Measurements from ENCODE around the gene TVP23C. TPM values are rescaled to one million over a fixed set of nuclear protein-coding genes. Genes with fewer than 3 reads are reported as not detected.

TVP23C gene
- total and polyA plus RNA-seq, 9 of the 15 experiments (the other 6 are each of a cell fraction or from before 2014, with no cell fraction given): 5.7 to 16.8 (median 8.2) TPM

- 58% methylated on average over 5 of the region's 7 CpGs for WGBS (ENCODE audit: insufficient coverage, low coverage, missing lambda C conversion rate)
- FAIRE-seq (no peak), DNase-seq (ENCODE audit: extremely low read depth in 1 of 4, low spot score in 3 of 4) (no peak), ATAC-seq (no peak)
- Histone ChIP-seq H4K20me1 (replicated peaks; ENCODE audit: control insufficient read depth, insufficient read depth, low read length) (no peaks in the 10 kb centered on the region), H2AFZ (ENCODE audit: low read depth, low read length) (no peak overlapping the region), H3K79me2 (ENCODE audit: control insufficient read depth, insufficient read depth, low read length) (no peaks in the 10 kb centered on the region), H3K9me3 (replicated peaks; ENCODE audit: control insufficient read depth, insufficient read depth, low read depth, low read length) (no peaks in the 10 kb centered on the region), H3K27me3 (ENCODE audit: control insufficient read depth in 2 of 2, insufficient read depth in 2 of 2, low read length in 2 of 2) (no peaks in the 10 kb centered on the region), H3K9ac (ENCODE audit: insufficient read depth in 1 of 2, low read depth in 2 of 2, low read length in 2 of 2) (no peak overlapping the region), H3K4me1 (replicated peaks in 1 of 2; ENCODE audit: control insufficient read depth in 2 of 2, insufficient read depth in 2 of 2, low read length in 2 of 2) (no peaks in the 10 kb centered on the region), H3K4me2 (ENCODE audit: insufficient read depth, low read length) (no peak overlapping the region), H3K4me3 (no peak overlapping the region), H3K27ac (ENCODE audit: extremely low read depth, low read depth, low read length) (no peak overlapping the region), H3K36me3 (ENCODE audit: control insufficient read depth, insufficient read depth, low read length) (no peaks in the 10 kb centered on the region), H3K9me1 (ENCODE audit: control insufficient read depth, insufficient read depth, low read length) (no peaks in the 10 kb centered on the region)
- CTCF ChIA-PET (ENCODE audit: low intra/inter-chr PET ratio): no interaction called here
- POLR2A ChIA-PET: no interaction called here
- in situ Hi-C loops (cut with MboI): no loop called here
- BruUV-seq (replicated peaks): no TSS peak
- intact Hi-C loops (cut with micrococcal nuclease): no loop called here
- TF ChIP-seq ZNF133 (CRISPR knock-in tag; IDR thresholded peaks at IDR 0.05) (no peak), RBM34 (IDR thresholded peaks at IDR 0.05; ENCODE audit: borderline replicate concordance, insufficient read depth, low read length) (no peak), ZBTB49 (CRISPR knock-in tag; IDR thresholded peaks at IDR 0.05; ENCODE audit: borderline replicate concordance) (no peak), FOXK2 (conservative IDR thresholded peaks at IDR 0.05 in 1 of 2, IDR thresholded peaks at IDR 0.05 in 1 of 2; ENCODE audit: low read depth in 2 of 2) (no peak), HMGXB4 (CRISPR knock-in tag; IDR thresholded peaks at IDR 0.05) (no peak), THAP12 (CRISPR knock-in tag; IDR thresholded peaks at IDR 0.05) (no peak), PML (IDR thresholded peaks at IDR 0.05; ENCODE audit: low read length) (no peak), ZFPM2 (CRISPR knock-in tag; IDR thresholded peaks at IDR 0.05) (no peak)
These were observed 105.6 kb downstream of the TVP23C start for GRCh38 chr17:15457723-15458094.

Measured in K562 (cell line).